GM11168 (cell line): ENCODE results near the gene ANKRD31.
"Not testable (repeated sequence)": the region's sequence is repeated elsewhere in the genome, so short reads cannot be mapped to it uniquely, and the experiment has no call there.

Source experiments
- in situ Hi-C: fragments of 300-500 bp; cut with MboI; formaldehyde crosslinking; loops from one replicate; pipeline ENCODE4 v1.12.0; 2022; ENCODE audit warnings: low sequenced_read_pairs; ENCODE audit not compliant: unreplicated experiment

Gene ANKRD31

GRCh38 chr5:75079346-75079745 lies 157.3 kb downstream of the ANKRD31 start:
- in situ Hi-C loops, result not testable (repeated sequence)

- in situ Hi-C loops, result no loop called here
These were observed 158.7 kb downstream of the ANKRD31 start for GRCh38 chr5:75078027-75078426.

DNA sequence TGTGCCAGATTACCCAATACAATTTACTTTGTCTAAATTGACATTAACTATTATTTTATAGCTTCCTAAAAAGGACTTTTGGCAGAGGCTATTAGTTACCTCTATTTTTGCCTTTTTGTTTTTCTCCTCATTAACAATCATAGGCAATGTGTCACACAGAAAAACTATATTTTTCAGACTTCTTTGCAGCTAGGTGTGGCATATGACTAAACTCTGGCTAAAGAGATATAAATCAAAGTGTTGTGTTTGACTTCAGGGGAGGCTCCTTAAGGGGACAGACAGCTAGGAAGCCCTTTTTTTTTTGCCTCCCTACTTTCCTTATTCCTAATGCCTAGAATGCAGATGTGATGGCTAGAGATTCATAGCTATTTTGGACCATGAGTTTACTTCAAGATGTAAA lies 164.6 kb downstream of the ANKRD31 start:
- in situ Hi-C loops, result no loop called here

DNA sequence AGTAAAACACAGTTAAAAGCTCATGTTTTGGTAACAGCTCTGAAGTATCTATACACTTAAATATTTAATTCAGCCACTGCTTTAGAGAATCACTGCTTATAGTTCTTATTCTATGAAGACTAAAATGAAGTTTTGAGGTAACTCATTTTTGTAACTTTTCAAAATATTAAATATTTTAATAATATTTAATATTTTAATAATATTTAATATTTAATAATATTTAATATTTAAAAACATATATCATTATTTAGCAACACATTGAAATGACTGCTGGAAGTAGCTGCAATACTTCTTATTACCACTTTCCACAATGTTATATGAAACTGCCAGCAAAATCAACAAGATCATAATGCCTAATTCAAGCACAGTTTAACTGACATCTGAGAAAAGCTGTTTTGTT lies 165.6 kb downstream of the ANKRD31 start:
- in situ Hi-C loops, result no loop called here

DNA sequence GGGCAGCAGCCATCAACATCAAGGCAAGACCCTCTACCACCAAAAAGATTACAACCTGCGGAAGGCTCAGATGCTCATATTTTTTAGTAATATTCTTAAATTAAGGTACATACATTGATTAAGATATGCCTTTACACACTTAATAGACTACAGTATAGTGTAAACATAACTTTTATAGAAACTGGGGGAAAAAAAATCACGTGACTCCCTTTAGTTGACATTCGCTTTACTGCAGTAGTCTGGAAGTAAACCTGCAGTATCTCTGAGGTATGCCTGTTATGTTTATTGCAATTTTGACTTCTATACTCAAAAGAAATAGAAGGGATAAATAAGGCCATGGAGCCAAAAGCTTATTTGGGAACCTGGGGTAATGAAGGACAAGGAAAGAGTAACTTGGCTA lies 169.2 kb downstream of the ANKRD31 start:
- in situ Hi-C loops, result no loop called here

GRCh38 chr5:75062925-75063531 lies 173.7 kb downstream of the ANKRD31 start:
- in situ Hi-C loops, result no loop called here

GRCh38 chr5:75059912-75060545 lies 176.6 kb downstream of the ANKRD31 start:
- in situ Hi-C loops, result no loop called here

DNA sequence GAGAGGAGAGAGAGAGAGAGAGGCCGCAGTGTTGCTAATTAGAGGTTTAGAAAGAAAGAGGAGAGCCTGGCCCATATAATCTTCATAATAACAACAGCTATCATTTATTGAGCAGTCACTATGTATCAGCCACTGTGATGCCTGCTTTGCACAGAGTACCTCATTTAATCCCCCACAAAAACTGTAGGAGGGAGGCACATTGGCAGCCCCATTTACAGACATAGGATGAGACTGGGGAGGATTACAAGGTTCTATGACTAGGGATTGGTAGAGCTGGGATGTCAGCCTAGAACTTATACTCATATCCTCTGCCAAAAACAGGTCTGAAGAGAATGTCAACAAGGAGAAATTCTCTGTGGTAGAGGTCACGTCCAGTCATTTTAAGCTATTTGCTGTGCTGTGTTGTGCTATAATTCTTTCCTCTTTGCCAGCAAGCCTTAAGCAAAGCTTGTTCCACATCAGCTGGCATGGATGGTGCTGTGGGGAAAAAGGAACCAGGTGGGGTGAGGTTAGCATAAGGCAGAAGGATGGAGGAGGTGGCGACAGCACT lies 177.6 kb downstream of the ANKRD31 start:
- in situ Hi-C loops, result no loop called here

- in situ Hi-C loops, result no loop called here
These were observed 179.1 kb downstream of the ANKRD31 start for GRCh38 chr5:75057561-75057960.

GRCh38 chr5:75055727-75056144 lies 180.9 kb downstream of the ANKRD31 start:
- in situ Hi-C loops, result no loop called here

- in situ Hi-C loops, result no loop called here
These were observed 182.3 kb downstream of the ANKRD31 start for GRCh38 chr5:75054134-75054930.

DNA sequence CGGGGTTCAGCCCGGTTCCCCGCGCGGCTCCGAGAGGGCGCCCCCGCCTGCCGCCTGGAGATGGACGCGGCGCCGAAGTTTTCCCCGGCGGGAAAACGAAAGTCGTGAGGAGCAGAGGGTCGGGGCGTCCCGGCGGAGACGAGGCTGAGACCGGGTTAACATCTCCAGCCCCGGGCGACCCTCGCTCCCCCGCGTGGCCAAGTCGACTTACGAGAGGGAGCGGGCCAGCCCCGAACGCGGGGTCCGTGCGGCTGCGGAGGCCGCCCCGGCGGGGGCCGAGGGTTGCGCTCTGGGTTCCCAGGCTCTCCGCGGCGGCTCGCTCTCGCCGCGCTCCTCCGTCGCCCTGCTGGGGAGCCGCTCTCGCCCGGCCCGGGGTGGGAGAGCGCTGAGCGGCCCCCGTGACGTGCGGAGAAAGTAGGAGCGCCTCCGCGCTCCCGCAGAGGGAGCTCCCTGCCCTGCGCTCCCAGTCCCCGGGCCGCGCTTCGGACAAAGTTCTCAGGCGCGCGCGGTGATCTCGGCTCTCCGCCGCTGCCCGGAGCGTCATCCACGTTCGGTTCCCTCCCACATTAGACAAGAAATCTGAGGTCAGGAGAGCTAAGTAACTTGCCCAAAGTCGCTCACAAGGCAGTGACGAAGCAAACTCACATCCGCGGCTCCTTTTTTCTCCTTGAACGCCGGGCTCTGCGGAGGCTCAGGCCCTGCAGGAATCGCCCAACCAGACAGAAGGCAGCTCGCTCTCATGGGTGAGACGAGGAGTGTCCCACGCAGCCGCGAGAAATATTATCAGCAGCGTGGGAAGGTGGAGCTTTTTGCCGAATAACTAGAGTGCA lies 183.2 kb downstream of the ANKRD31 start:
- in situ Hi-C loops, result no loop called here

- in situ Hi-C loops, result no loop called here
These were observed 183.7 kb downstream of the ANKRD31 start for GRCh38 chr5:75053054-75053303.

GRCh38 chr5:75052192-75053053 lies 184.3 kb downstream of the ANKRD31 start, which contains the start of gene GCNT4:
GCNT4 (minus strand) TSS chr5:75052558; CDS start chr5:75030037, 22,521 bp downstream.
- in situ Hi-C loops, result no loop called here

- in situ Hi-C loops, result no loop called here
These were observed 185.4 kb downstream of the ANKRD31 start for GRCh38 chr5:75051217-75051751.

DNA sequence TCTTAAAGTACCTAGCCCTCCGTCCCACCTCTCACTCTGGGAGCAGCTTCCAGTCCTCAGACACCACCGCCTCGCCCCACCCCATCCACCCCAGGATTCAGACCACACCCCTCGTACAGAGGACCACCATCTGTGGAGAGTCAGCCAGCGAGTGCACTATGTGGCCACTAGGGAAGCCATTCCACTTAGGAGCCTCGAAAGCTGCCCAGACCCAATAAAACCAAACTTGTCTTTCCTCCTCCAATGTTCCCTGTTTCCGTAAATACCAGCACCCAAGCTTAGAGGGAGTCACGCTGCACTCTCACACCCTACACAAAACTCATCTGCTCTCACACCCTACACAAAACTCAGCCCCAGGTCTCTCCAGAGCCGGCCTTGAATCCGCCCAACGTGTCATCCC lies 186.3 kb downstream of the ANKRD31 start:
- in situ Hi-C loops, result no loop called here

DNA sequence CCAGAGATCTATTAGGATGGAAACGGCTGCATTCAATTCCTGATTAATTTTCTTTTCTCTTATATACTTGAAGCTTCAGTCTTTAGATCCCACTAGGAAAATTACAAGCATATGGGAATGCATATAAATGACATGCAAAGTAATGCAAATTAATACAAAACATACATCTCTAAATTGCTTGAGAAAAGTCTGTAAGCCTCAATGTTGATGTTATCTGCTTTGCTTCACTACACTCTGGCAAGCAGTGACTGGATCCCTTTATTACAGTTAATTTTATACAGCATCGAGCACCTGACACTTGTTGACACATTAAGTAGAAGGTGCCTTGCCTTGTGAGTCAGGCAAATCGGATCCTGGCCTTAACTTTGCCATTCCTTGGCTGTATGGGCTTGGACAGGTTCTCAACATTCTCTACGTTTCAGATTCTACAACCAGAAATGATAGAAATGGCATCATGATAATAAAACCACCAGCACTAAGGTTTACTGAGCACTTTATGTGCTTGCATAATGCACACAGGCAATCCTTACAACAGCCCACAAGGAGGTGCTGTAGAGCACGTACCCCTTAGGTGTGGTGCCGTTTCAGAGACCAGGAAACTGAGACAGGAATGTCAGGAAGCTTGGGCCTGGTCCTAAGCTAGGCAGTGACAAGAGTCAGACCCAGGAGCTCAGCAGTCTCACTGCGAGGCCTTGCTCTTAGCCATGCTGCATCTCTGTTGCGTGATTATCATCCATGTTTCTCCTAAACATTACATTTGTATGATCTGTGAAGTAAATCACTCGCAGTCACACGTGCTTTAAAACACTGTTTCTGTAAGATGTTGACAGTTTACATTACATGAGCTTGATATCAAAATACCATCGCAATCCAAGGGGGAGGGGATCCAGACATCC lies 187.0 kb downstream of the ANKRD31 start:
- in situ Hi-C loops, result no loop called here

DNA sequence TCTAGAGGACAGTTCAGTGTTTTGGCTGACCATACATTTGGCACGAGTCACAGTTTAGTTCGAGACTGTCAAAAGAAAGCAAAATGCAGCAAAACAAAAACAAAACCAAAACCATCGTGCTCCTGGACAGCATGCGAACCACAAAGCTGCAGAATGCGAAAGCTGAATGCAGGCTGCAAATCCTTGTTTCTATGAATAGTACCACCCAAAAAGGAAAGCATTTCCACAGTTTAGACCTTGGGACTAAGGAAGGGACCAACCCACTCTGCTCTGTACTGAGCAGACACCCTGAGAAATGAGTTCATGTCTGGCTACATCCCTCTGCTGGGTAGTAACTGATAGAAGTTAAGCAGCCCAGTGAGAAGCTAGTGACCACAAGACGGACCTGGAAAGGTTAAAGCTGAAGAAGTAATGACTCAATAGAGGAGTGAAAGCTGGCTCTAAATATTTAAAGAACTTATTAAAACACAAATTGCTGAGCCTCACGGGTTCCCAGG lies 188.2 kb downstream of the ANKRD31 start:
- in situ Hi-C loops, result no loop called here
